HG02938 (cell line): ENCODE results near the gene ACOT12.
A peak's percentile ranks its signal among the peaks of the same experiment; 100 is the strongest.
"Not testable (repeated sequence)": the region's sequence is repeated elsewhere in the genome, so short reads cannot be mapped to it uniquely, and the experiment has no call there.

ENCODE experiments used
- ATAC-seq: cut with Tn5 transposase; IDR thresholded peaks from one replicate; pipeline ENCODE4 v1.9.1; 2021; ENCODE audit warnings: mild to moderate bottlenecking, moderate library complexity; ENCODE audit not compliant: unreplicated experiment

ACOT12 gene

GRCh38 chr5:81345411-81346003 is 48.4 kb downstream of the ACOT12 start:
- ATAC-seq, result no peak

- no peak for ATAC-seq
Observed at GRCh38 chr5:81344736-81345135, 49.2 kb downstream of the ACOT12 start.

- not testable (repeated sequence) for ATAC-seq
Observed at GRCh38 chr5:81338213-81338612, 55.7 kb downstream of the ACOT12 start.

GRCh38 chr5:81337803-81338202 is 56.1 kb downstream of the ACOT12 start:
- no peak for ATAC-seq

- no peak for ATAC-seq
Observed at GRCh38 chr5:81336556-81336955, 57.4 kb downstream of the ACOT12 start.

- ATAC-seq, result no peak
Observed at GRCh38 chr5:81335946-81336345, 58.0 kb downstream of the ACOT12 start.

- ATAC-seq, result no peak
Observed at GRCh38 chr5:81334304-81335061, 59.5 kb downstream of the ACOT12 start.

- ATAC-seq, result no peak
Observed at GRCh38 chr5:81326554-81326953, 67.4 kb downstream of the ACOT12 start.

- no peak for ATAC-seq
Observed at GRCh38 chr5:81317536-81317935, 76.4 kb downstream of the ACOT12 start.

- ATAC-seq, result no peak
Observed at GRCh38 chr5:81316571-81316970, 77.4 kb downstream of the ACOT12 start.

GRCh38 chr5:81315830-81316229 is 78.1 kb downstream of the ACOT12 start:
- no peak for ATAC-seq

- ATAC-seq, result no peak
Observed at GRCh38 chr5:81315336-81315735, 78.6 kb downstream of the ACOT12 start.

- no peak for ATAC-seq
Observed at GRCh38 chr5:81314581-81314980, 79.4 kb downstream of the ACOT12 start.

GRCh38 chr5:81313686-81314085 is 80.2 kb downstream of the ACOT12 start:
- ATAC-seq, result no peak

- ATAC-seq, result no peak
Observed at GRCh38 chr5:81313278-81313677, 80.7 kb downstream of the ACOT12 start.

- ATAC-seq, result no peak
Observed at GRCh38 chr5:81310402-81311063, 83.4 kb downstream of the ACOT12 start.

- ATAC-seq, result no peak
Observed at GRCh38 chr5:81308836-81309235, 85.1 kb downstream of the ACOT12 start.

GRCh38 chr5:81305785-81306184 is 88.1 kb downstream of the ACOT12 start:
- no peak for ATAC-seq

- ATAC-seq, result no peak
Observed at GRCh38 chr5:81303563-81303962, 90.4 kb downstream of the ACOT12 start.

GRCh38 chr5:81302596-81302995 is 91.3 kb downstream of the ACOT12 start:
- no peak for ATAC-seq

- peak; percentile 95 for ATAC-seq
Observed at GRCh38 chr5:81301271-81302015, 92.5 kb downstream of the ACOT12 start, which contains the start of gene ZCCHC9. Gene ZCCHC9, plus strand, starts transcription at chr5:81301587. Its CDS starts 3,171 bp downstream, at chr5:81304758.
